Bronchial epithelial cell (primary cell): ENCODE results near the gene PLP1. TPM values are rescaled to one million over a fixed set of nuclear protein-coding genes. Genes with fewer than 3 reads are reported as not detected.
A peak's percentile ranks its signal among the peaks of the same experiment; 100 is the strongest.

Source experiments
- DNase-seq: peaks from one replicate; pipeline ENCODE4 v3.0.0-alpha.2; 2010; ENCODE audit warnings: low read depth
- FAIRE-seq: peaks from 2 replicates; lab custom pipeline; 2011; peaks lifted over from hg19 to GRCh38; lab: Jason Lieb, UNC
- H3K27me3 ChIP-seq: 2 replicates; pipeline ENCODE4 v1.5.1; 2011; ENCODE audit warnings: low read length; ENCODE audit not compliant: control insufficient read depth, insufficient read depth
- H3K36me3 ChIP-seq: 2 replicates; pipeline ENCODE4 v1.5.1; 2011; ENCODE audit warnings: low read length; ENCODE audit not compliant: control insufficient read depth, insufficient read depth
- H3K4me3 ChIP-seq: 2 replicates; pipeline ENCODE4 v1.5.1; 2011; ENCODE audit warnings: mild to moderate bottlenecking, low read depth, low read length, control low read depth
- CTCF ChIP-seq: IDR thresholded peaks from 2 replicates; pipeline ENCODE4 v1.5.1; 2011; ENCODE audit warnings: mild to moderate bottlenecking, moderate library complexity, low read length, control low read depth, inconsistent platforms; ENCODE audit not compliant: insufficient read depth, severe bottlenecking
- total RNA-seq: library from RNA; depleted of rRNA; stranded (reverse); fragments of >200 nt; gene quantifications from 2 replicates; pipeline ENCODE4 v1.2.1, GENCODE V29; 2014

The PLP1 gene
- total RNA-seq, 1 donor from 2014 or later = not detected

- FAIRE-seq = peak; percentile 32
- no peaks in the 10 kb centered on the region for H3K27me3 ChIP-seq
- TF ChIP-seq CTCF = peak; percentile 64
- no peaks in the 10 kb centered on the region for H3K36me3 ChIP-seq
- H3K4me3 ChIP-seq = no peak overlapping the region
- peak; percentile 30 for DNase-seq
These were observed 2.5 kb upstream of the PLP1 start for GRCh38 chrX:103774070-103774642.

- Histone ChIP-seq H3K36me3 (no peaks in the 10 kb centered on the region), H3K4me3 (no peak overlapping the region), H3K27me3 (peaks cover 2% of the 10 kb centered on the region)
- DNase-seq (no peak), FAIRE-seq (no peak)
- TF ChIP-seq CTCF = no peak
These were observed 2.6 kb downstream of the PLP1 start for GRCh38 chrX:103779141-103779789.

GRCh38 chrX:103780336-103781061 lies 3.9 kb downstream of the PLP1 start:
- TF ChIP-seq CTCF = no peak
- DNase-seq (no peak), FAIRE-seq (no peak)
- H3K27me3 ChIP-seq = peaks cover 2% of the 10 kb centered on the region
- no peak overlapping the region for H3K4me3 ChIP-seq
- H3K36me3 ChIP-seq = no peaks in the 10 kb centered on the region

GRCh38 chrX:103781062-103781402 lies 4.4 kb downstream of the PLP1 start:
- no peak for FAIRE-seq
- DNase-seq = no peak
- TF ChIP-seq CTCF = no peak

GRCh38 chrX:103781706-103782105 lies 5.1 kb downstream of the PLP1 start:
- Histone ChIP-seq H3K36me3 (no peaks in the 10 kb centered on the region), H3K4me3 (no peak overlapping the region), H3K27me3 (peaks cover 2% of the 10 kb centered on the region)
- FAIRE-seq = no peak
- no peak for DNase-seq
- no peak for TF ChIP-seq CTCF

More at GRCh38 chrX:103781062-103781402, 4.4 kb downstream of the PLP1 start:
- Histone ChIP-seq H3K36me3 (no peaks in the 10 kb centered on the region), H3K27me3 (peaks cover 2% of the 10 kb centered on the region), H3K4me3 (no peak overlapping the region)
